ENCODE measurements around the gene RASD1. TPM values are rescaled to one million over a fixed set of nuclear protein-coding genes. Genes with fewer than 3 reads are reported as not detected.

Gene RASD1
- total and polyA plus RNA-seq, 8 donors, result 4.9 to 129 (median 14.7) TPM

- peak; percentile 90 to 99 (median 94) for DNase-seq
- intact Hi-C loops (cut with DNase I), result no loop called here
- peak; percentile 99 to 100 (median 100) for ATAC-seq
- H3K27me3 ChIP-seq, result no peaks in the 10 kb centered on the region
- TF ChIP-seq CTCF (IDR thresholded peaks at IDR 0.05), result no peak
- H3K4me1 ChIP-seq, result peaks cover 6 to 19% (median 12%) of the 10 kb centered on the region in 3 donors
- no peak for FAIRE-seq
- WGBS, 2 donors, result 0% methylated on average over 40 to 47 of the region's 47 CpGs
- no peaks in the 10 kb centered on the region for H3K36me3 ChIP-seq
- H3K27ac ChIP-seq, result peak within 1 kb of the TSS; percentile 71 to 83 (median 78)
- H3K9me3 ChIP-seq, result no peaks in the 10 kb centered on the region
- H3K4me3 ChIP-seq, result peak within 1 kb of the TSS; percentile 67 to 99 (median 84)
These were observed 19.2 kb downstream of the RASD1 start, which contains the start of gene MED9 for GRCh38 chr17:17476865-17477467. TSS of gene MED9 (plus strand) at chr17:17477000. CDS start at chr17:17477042, 42 bp downstream.

GRCh38 chr17:17474341-17474740 lies 21.9 kb downstream of the RASD1 start:
- Histone ChIP-seq H3K4me3 (no peak overlapping the region), H3K36me3 (no peaks in the 10 kb centered on the region), H3K27ac (no peak overlapping the region), H3K9me3 (no peaks in the 10 kb centered on the region), H3K4me1 (peaks cover 6 to 19% (median 12%) of the 10 kb centered on the region in 3 donors), H3K27me3 (no peaks in the 10 kb centered on the region)
- TF ChIP-seq CTCF (IDR thresholded peaks at IDR 0.05), result no peak
- 49 to 57% methylated on average over 7 of the region's 7 CpGs for WGBS, 2 donors
- no peak for FAIRE-seq
- ATAC-seq, result no peak
- DNase-seq, result no peak
- intact Hi-C loops (cut with DNase I), result no loop called here

- 51 to 56% methylated on average over 8 of the region's 8 CpGs for WGBS, 2 donors
- no peak for TF ChIP-seq CTCF (IDR thresholded peaks at IDR 0.05)
- no peak for DNase-seq
- Histone ChIP-seq H3K9me3 (no peaks in the 10 kb centered on the region), H3K27me3 (no peaks in the 10 kb centered on the region), H3K4me1 (peaks cover 0 to 7% (median 0%) of the 10 kb centered on the region in 3 donors), H3K27ac (no peak overlapping the region), H3K36me3 (no peaks in the 10 kb centered on the region), H3K4me3 (no peak overlapping the region)
- ATAC-seq, result no peak
- intact Hi-C loops (cut with DNase I), result no loop called here
- FAIRE-seq, result no peak
These were observed 23.8 kb downstream of the RASD1 start for GRCh38 chr17:17472333-17472920.

- Histone ChIP-seq H3K36me3 (no peaks in the 10 kb centered on the region), H3K27ac (no peak overlapping the region), H3K9me3 (no peaks in the 10 kb centered on the region), H3K27me3 (no peaks in the 10 kb centered on the region), H3K4me3 (no peak overlapping the region), H3K4me1 (peaks cover 0 to 5% (median 0%) of the 10 kb centered on the region in 3 donors)
- no peak for TF ChIP-seq CTCF (IDR thresholded peaks at IDR 0.05)
- ATAC-seq (no peak), DNase-seq (no peak), FAIRE-seq (no peak)
- WGBS, 2 donors, result 87 to 94% methylated on average over 3 of the region's 3 CpGs
- intact Hi-C loops (cut with DNase I), result no loop called here
These were observed 26.2 kb downstream of the RASD1 start for GRCh38 chr17:17469996-17470395.

GRCh38 chr17:17469358-17469757 lies 26.8 kb downstream of the RASD1 start:
- peaks cover 0 to 5% (median 0%) of the 10 kb centered on the region in 3 donors for H3K4me1 ChIP-seq
- no peak overlapping the region for H3K4me3 ChIP-seq
- DNase-seq, result no peak
- H3K36me3 ChIP-seq, result no peaks in the 10 kb centered on the region
- TF ChIP-seq CTCF (IDR thresholded peaks at IDR 0.05), result no peak
- H3K27me3 ChIP-seq, result no peaks in the 10 kb centered on the region
- ATAC-seq, result no peak
- WGBS, 2 donors, result 96 to 99% methylated on average over 4 of the region's 4 CpGs
- no peaks in the 10 kb centered on the region for H3K9me3 ChIP-seq
- intact Hi-C loops (cut with DNase I), result no loop called here
- FAIRE-seq, result no peak
- H3K27ac ChIP-seq, result peak overlapping the region in 3 of 4 donors; percentile 10 to 48 (median 48)
